LNCaP clone FGC (cell line): Measurements from ENCODE around the gene SGMS1.

Experiments
- DNase-seq: peaks from one replicate; pipeline ENCODE4 v3.0.0-alpha.2; 2011; ENCODE audit warnings: low read depth
- H3K4me3 ChIP-seq: 2 replicates; pipeline ENCODE4 v1.5.1; 2011; ENCODE audit warnings: mild to moderate bottlenecking, low read depth, low read length, control low read depth
- CTCF ChIP-seq: IDR thresholded peaks from 2 replicates; pipeline ENCODE4 v1.5.1; 2012; ENCODE audit warnings: mild to moderate bottlenecking; ENCODE audit not compliant: control insufficient read depth, insufficient read depth; ENCODE audit errors: extremely low read depth

SGMS1 gene

GRCh38 chr10:50394832-50395231 lies 228.9 kb downstream of the SGMS1 start:
- no peak for DNase-seq
- TF ChIP-seq CTCF = no peak
- H3K4me3 ChIP-seq = no peak overlapping the region

- no peak for DNase-seq
- TF ChIP-seq CTCF = no peak
- no peak overlapping the region for H3K4me3 ChIP-seq
Observed at GRCh38 chr10:50393784-50394467, 229.8 kb downstream of the SGMS1 start.

GRCh38 chr10:50392966-50393718 lies 230.6 kb downstream of the SGMS1 start:
- TF ChIP-seq CTCF = no peak
- no peak overlapping the region for H3K4me3 ChIP-seq
- DNase-seq = no peak

GRCh38 chr10:50392426-50392825 lies 231.3 kb downstream of the SGMS1 start:
- TF ChIP-seq CTCF = no peak
- DNase-seq = no peak
- no peak overlapping the region for H3K4me3 ChIP-seq

- no peak overlapping the region for H3K4me3 ChIP-seq
- no peak for DNase-seq
- TF ChIP-seq CTCF = no peak
Observed at GRCh38 chr10:50390302-50390701, 233.5 kb downstream of the SGMS1 start.

GRCh38 chr10:50388181-50388580 lies 235.6 kb downstream of the SGMS1 start:
- no peak for DNase-seq
- no peak for TF ChIP-seq CTCF
- no peak overlapping the region for H3K4me3 ChIP-seq

- H3K4me3 ChIP-seq = no peak overlapping the region
- TF ChIP-seq CTCF = no peak
- no peak for DNase-seq
Observed at GRCh38 chr10:50387732-50388073, 236.1 kb downstream of the SGMS1 start.
